Smooth muscle cell of the brain vasculature (primary cell): ENCODE results near the gene FZD8.
"Not testable (repeated sequence)": the region's sequence is repeated elsewhere in the genome, so short reads cannot be mapped to it uniquely, and the experiment has no call there.

Experiments used
- DNase-seq: peaks from one replicate; pipeline ENCODE4 v3.0.0-alpha.2; 2012; ENCODE audit warnings: low read depth, low spot score

Gene FZD8

DNA sequence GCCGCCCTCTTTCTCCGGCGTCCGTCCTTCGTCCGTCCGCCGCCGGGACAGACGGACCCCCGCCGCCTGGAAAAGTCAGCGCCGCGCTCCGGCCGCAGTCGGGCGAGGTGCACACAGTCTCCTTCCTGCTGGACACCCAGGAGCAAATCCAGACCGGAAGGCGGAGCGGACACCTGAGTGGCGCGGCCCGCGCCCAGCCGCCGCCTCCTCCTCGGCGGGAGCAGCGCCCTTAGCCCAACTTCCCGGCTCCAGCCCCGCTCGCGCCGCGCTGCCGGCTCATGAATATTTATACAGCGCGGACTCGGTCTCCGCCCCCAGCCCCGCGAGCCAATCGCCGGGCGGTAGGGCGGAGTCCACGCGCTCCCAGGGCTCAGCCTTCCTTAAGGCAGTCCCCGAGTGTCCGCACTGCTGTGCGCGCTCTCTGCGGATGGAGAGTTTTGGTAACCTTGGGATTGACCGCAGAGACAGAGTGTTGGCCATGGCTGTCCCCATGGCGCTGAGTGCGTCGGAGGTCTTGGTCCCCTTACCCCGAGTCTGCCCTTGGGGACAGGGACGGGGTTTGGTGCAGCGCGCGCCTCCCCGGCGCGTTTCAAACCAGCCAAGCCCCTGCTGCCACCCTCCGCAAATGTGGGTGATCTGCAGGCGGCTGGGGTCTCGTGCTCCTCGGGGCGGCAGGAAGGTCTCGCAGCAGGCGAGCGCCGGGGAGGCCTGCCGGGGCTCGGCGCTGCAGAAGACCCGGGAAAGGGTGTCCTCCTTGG lies at the start of gene FZD8:
FZD8 (minus strand) TSS at position 262 of the 758 bp plus-strand sequence. CDS start 867 bp downstream, outside the sequence.
- DNase-seq = peak; percentile 72

DNA sequence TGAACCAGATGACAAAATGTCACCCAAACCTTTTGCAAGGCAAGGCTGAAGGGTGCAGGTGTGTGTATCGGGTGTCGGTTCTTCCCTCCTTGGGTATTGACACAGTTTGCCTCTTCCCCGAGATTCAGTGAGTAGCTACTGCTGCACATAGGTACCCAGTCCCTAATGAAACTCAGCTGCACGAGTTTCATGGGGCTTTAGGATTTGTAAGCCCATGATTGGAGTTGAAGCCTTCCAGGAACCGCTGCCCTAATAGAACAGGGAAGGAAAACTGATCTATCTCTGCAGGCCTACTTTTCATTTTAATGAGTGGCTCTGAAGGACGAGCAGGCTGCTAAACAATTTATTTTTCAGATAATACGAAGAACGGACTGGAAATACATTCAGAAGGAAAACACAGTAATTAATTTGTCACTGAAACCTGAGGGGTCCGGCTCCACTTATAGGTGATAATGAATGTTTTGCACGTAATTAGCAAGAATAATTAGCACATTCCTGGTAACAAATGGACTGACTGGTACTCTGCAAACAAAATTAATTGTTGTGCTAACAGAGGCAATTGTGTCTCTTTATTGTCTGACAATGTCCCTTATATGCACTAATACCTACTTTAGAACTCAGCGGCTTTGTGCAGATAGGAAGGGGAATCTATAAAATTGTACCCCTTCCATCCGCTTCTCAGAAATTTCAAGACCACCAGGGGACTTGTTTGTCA lies 49.6 kb upstream of the FZD8 start:
- no peak for DNase-seq

DNA sequence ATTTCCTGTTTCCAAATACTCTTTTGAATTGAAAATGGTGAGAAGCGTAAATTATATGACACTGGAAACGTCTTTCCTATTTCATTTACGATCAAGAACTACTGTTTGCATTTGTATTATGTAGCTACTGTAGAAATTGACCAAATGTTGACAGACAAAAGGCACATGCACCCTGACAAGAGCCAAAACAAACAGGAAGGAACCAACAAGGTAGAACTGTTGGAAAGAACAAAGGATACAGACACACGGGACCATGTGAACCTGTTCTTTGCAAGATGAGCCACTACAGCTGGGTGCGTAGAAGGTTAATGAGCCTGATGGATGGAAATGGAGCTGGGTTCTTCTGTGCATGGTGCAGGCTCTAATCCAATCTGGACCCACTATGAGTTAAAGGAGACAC lies 48.4 kb upstream of the FZD8 start:
- DNase-seq = no peak

DNA sequence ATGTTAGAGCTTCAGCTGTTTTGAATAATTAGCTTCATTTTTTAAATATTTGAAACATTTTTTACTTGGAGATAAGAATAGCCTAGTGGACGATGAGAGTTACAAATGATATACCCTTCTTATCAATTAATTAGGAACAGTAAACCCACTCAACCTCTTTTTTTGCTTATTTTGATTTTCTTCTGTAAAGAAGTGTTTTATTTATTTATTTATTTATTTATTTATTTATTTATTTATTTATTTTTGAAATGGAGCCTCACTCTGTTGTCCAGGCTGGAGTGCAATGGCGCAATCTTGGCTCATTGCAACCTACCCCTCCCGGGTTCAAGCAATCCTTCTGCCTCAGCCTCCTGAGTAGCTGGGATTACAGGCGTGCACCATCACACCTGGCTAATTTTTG lies 43.8 kb upstream of the FZD8 start:
- DNase-seq = not testable (repeated sequence)

DNA sequence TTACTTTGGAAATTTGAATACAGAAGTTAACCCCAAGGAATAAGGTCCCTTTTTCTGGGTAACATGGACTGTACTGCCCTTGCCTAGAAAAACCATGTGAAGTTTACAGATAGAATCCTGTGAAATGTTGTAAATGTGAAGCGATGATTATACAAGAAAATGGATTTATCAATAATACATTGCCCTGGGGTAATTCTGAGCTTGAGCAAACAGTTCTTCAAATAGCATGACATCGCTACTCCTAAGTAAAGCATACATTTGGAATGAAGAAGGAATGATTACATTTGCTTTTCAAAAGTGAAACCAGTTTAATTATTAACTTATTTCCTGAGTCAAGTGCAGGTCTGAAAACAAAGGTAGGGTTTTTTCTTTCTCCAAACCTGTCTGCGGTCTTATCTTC lies 43.3 kb upstream of the FZD8 start:
- no peak for DNase-seq

DNA sequence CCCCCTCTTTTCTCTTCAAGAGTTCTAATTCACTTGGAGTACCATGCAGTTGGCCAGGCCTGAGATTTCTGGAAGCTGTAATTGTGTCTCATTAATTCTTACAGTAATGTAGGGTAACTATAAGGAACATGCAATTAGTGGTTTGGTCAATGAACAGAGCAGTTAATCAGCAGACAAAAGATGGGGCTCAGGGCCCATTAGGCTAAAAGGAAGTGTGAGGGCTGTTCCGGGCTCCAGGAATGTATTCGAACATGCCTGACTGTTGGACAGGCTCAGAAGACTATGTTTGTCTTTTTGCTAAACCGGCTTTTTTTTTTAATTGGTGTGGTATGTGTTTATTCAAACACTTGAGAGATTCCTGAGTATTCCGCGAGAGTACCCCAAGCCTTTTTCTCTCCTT lies 42.5 kb upstream of the FZD8 start:
- DNase-seq = no peak

DNA sequence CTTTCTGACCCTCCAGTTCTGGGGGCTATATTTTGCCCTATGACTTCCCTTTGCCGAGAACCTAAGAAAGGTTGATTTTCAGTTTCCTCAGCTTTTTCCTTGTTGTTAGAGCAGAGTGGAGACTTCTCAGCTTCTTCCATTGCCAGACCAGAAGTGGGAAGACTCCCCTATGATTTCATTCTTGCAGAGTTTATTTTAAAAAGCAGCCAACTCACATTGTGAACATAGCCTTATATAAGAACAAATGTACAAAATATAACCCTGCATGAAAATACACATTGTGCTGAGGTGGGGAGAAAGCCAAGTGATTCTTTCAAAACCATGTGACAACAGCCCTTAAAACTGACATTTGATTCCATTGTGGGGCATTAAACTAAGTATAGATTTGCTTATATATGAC lies 33.8 kb upstream of the FZD8 start:
- DNase-seq = no peak

GRCh38 chr10:35674843-35675242 lies 32.7 kb upstream of the FZD8 start:
- DNase-seq = no peak

- DNase-seq = no peak
These were observed 27.0 kb upstream of the FZD8 start for GRCh38 chr10:35668865-35669650.

- DNase-seq = no peak
These were observed 25.9 kb upstream of the FZD8 start for GRCh38 chr10:35667971-35668370.

DNA sequence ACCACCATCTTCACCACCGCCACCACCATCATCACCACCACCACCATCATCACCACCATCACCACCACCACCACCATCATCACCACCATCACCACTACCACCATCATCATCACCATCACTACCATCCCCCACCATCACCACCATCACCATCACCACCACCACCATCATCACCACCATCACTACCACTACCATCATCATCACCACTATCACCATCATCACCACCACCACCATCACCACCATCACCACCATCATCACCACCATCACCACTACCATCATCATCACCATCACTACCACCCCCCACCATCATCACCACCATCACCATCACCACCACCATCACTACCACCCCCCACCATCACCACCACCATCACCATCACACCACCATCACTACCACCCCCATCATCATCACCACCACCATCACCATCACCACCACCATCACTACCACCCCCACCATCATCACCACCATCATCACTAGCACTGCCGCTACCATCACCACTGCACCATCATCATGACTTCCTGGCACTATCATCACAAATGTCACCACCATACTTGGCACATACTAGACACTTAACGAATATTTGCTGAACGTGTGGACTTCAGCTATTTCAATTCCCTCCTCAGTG lies 25.3 kb upstream of the FZD8 start:
- DNase-seq = no peak

DNA sequence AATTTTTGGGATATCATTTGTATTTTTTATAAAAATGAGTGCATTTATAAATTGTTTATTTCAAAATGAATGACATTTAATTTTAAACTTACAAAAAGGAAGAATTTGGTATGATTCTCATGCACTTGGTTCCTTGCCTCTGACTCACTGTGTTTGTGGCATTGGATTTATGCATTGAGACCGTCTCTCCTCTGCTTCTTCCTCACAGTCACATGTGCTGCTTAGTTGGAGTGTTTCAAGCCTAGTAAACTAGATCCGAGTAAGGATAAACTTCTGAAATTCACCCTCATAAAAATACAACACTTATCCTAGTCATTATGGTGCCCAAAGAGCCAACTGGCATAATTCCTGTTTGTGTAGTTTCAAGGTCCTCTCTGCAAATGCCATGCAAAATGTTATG lies 19.1 kb upstream of the FZD8 start:
- no peak for DNase-seq

GRCh38 chr10:35659456-35659855 lies 17.4 kb upstream of the FZD8 start:
- no peak for DNase-seq

- no peak for DNase-seq
These were observed 15.5 kb upstream of the FZD8 start for GRCh38 chr10:35657621-35658020.

DNA sequence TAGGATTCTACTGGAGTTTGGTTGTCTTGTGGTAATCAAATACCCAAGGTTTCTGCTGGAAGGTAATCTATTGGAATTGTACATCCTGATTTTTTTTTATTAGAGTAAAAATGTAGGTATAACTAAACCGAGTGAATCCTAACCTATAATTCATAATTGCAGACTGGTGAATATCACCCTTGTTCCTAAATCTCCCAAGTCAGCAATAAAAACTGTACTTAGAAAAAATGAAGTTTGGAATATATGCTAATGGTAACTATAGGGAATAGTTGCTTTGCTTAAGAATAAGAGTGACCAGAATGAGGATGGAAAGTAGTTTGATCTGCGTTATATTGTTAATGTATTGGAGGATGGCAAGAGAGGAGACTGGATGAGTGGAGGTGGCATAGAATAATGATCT lies 10.7 kb upstream of the FZD8 start:
- DNase-seq = no peak

DNA sequence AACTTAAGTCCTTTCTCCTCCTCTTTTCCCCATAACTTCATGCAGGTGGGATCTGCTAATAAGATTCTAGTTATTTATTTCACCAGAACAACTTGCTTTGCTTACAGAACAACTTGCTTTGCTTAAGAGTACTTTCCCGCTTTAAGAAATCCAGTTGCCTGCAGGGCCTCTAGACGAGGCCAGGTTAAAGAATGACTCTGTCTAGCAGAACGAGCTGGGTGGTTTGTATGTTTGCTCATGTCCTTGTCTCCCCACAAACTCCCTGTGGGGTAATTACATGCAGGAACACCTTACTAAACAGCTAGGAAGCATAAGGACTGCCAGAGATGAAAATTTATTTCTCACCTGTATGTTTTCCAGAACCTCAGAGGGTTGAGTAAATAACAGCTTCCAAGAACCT lies 8.8 kb upstream of the FZD8 start:
- DNase-seq = no peak

GRCh38 chr10:35644050-35644950 lies 2.2 kb upstream of the FZD8 start:
- DNase-seq = no peak

DNA sequence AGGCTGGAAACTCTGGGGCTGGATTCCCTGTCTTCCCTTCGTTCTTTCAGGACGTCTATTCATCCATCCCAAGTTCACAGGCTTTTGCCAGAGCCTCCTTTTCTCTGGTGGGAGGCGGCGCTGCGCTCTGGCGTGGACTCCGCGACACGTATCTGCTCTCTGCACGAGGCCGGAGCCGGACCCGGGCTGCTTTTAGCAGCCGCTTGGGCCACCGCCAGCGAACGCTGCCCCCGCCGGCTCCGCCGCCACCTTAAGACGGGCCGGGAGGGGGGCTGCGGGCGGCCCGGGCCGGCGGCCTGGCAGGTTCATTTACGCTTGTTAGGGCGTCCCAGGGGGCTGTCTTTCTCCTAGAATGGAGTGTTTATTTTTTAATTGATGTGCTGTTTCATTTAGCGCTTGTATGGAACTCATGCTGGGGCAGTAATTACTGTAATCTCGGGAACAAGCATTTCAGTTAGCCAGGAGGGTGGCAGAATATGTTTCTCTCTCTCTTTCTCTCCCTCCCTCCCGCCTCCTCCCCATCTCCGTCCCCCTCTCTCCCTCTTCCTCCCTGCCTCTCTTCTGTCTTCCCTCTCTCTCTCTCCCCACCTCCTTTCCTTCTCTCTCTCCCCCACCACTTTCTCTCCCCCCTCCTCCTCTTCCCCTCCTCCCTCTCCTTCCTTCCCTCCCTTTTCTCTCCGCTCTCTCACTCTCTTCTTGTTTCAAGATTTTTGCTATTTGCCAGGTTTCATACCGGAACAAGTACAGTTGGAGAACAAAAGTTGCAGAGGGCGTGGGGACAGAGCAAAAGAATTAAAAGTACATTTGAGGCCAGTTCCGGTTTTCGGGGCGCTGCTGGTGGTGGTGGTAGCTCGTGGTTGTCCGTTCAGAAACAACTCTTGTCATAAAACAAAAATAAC lies 1.3 kb upstream of the FZD8 start:
- DNase-seq = no peak

GRCh38 chr10:35642793-35643114 lies 658 bp upstream of the FZD8 start:
- no peak for DNase-seq

DNA sequence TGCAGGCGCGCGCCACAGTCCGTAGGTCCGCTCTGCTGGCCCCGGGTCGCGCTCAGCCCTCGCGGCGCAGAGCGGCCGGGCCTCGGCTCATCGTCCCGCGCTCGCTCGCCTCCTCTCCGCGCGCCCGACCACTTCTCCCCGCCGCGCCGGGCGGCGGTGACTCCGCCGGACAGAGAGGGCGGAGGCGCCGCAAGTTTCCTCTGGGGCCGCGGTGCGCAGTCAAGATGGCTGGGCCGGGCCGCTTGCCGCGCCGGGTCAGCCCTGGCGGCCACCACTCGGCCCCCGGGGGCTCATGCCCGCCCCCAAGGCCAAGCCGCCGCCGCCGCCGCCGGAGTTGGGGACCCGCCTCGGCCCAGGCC lies 441 bp downstream of the FZD8 start:
- DNase-seq = no peak
